Measurements from ENCODE around the gene KCNQ1. TPM values are rescaled to one million over a fixed set of nuclear protein-coding genes. Genes with fewer than 3 reads are reported as not detected.

Gene KCNQ1
- total and polyA plus RNA-seq, 9 of the 15 experiments (the other 6 are each of a cell fraction or from before 2014, with no cell fraction given), result 0.44 TPM; not detected in 8

DNA sequence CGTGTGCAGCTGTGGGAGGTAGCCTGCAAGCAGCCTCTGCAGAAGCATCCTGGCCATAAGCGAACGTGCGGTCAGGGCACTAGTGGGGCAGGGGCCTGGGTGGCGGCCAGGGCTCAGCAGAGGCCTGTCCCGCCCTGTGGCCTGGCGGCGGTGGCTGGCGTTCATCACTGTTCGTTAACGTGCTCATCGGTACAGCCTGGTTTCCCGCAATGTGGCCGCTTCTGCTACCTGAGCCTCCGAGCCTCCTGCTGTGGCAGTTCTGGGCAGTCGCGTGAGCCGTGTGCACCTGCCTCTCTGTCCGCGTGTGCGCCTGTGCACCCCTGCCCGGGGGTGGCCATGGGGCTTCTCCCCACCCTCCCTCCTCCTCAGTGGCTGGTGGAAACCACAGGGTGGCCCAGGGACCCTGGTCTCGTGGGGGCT, 137.1 kb downstream of the KCNQ1 start (continued):
- TF ChIP-seq SMC3 (conservative IDR thresholded peaks at IDR 0.05; ENCODE audit: insufficient read depth, low read depth, low read length) (no peak), NEUROD1 (IDR thresholded peaks at IDR 0.05; ENCODE audit: borderline replicate concordance, low read depth, low read length, partially characterized antibody) (no peak), ZBTB34 (CRISPR knock-in tag; IDR thresholded peaks at IDR 0.05) (no peak), DPF2 (IDR thresholded peaks at IDR 0.05) (no peak), ZFP36 (IDR thresholded peaks at IDR 0.05; ENCODE audit: low read depth, low read length, partially characterized antibody) (no peak), ETV6 (IDR thresholded peaks at IDR 0.05; ENCODE audit: borderline replicate concordance in 1 of 2, low read depth in 2 of 2, low read length in 1 of 2) (no peak), ETV6 (CRISPR knock-in tag; IDR thresholded peaks at IDR 0.05; ENCODE audit: borderline replicate concordance) (no peak), ZNF511 (CRISPR knock-in tag; IDR thresholded peaks at IDR 0.05) (no peak), GABPB1 (CRISPR knock-in tag; IDR thresholded peaks at IDR 0.05) (no peak)
- TF ChIP-seq, protein P1, sequence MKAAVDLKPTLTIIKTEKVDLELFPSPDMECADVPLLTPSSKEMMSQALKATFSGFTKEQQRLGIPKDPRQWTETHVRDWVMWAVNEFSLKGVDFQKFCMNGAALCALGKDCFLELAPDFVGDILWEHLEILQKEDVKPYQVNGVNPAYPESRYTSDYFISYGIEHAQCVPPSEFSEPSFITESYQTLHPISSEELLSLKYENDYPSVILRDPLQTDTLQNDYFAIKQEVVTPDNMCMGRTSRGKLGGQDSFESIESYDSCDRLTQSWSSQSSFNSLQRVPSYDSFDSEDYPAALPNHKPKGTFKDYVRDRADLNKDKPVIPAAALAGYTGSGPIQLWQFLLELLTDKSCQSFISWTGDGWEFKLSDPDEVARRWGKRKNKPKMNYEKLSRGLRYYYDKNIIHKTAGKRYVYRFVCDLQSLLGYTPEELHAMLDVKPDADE (conservative IDR thresholded peaks at IDR 0.05; ENCODE audit: control insufficient read depth, low read depth, low read length), result no peak
- TF ChIP-seq, protein P2, sequence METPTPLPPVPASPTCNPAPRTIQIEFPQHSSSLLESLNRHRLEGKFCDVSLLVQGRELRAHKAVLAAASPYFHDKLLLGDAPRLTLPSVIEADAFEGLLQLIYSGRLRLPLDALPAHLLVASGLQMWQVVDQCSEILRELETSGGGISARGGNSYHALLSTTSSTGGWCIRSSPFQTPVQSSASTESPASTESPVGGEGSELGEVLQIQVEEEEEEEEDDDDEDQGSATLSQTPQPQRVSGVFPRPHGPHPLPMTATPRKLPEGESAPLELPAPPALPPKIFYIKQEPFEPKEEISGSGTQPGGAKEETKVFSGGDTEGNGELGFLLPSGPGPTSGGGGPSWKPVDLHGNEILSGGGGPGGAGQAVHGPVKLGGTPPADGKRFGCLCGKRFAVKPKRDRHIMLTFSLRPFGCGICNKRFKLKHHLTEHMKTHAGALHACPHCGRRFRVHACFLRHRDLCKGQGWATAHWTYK (CRISPR knock-in tag; IDR thresholded peaks at IDR 0.05), result no peak
- TF ChIP-seq, protein P3, sequence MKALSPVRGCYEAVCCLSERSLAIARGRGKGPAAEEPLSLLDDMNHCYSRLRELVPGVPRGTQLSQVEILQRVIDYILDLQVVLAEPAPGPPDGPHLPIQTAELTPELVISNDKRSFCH (CRISPR knock-in tag; IDR thresholded peaks at IDR 0.05), result no peak
- TF ChIP-seq, protein P3 (tag; IDR thresholded peaks at IDR 0.05), result no peak
